ENCODE results near the gene AKT1S1.

Gene AKT1S1

DNA sequence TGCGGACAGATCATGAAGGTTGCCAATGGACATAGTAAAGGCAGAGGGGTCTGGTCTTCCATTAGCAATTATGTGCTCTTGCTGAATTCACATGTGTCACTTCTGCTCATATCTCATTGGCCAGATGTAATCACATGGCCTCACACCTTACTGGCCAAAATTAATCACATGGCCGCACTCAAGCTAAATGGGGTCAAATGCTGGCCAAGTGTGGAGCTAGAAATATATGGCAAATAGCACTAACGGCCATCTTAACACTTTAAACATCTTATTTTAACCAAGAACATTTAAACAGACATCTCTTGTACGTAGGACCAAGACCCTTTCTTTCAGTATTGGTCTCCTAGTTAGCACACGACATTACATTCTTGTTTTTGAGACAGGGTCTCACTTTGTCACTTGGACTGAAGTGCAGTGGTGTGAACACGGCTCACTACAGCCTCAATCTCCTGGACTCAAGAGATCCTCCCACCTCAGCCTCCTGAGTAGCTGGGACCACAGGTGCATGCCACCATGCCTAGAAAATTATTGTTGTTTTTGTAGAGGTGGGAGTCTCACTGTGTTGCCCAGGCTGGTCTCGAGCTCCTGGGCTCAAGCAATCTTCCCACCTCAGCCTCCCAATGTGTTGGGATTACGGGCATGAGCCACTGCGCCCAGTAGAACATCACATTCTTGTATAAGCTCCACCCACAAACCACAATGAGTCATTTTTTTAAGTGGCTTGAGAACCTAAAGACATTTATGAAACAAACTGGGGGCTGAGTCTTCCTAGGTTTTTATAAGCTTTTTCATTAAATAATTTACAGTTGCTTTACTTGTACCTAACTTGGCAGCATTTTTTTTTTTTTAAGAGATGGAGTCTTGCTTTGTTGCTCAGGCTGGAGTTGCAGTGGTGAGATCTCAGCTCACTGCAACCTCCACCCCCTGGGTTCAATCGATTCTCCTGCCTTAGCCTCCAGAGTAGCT is 29.1 kb downstream of the AKT1S1 start:
- H3K9me3 ChIP-seq (ENCODE audit: control extremely low read depth in 1 of 5, control insufficient read depth in 4 of 5, insufficient read depth in 2 of 5, low read depth in 1 of 5, low read length in 4 of 5) = peaks cover 0 to 6% (median 0%) of the 10 kb centered on the region in 5 experiments
- peak; percentile 70 to 90 (median 85) for DNase-seq
- ChIA-PET POLR2A (no interaction called here), CTCF (interaction anchor here (0.6 to 1.6 kb wide), 6 partner anchors 12 to 84 kb away, joined by 3 to 5 read pairs (median 3); no protein-coding TSS in a partner anchor)
- H3K4me3 ChIP-seq (ENCODE audit: control insufficient read depth in 1 of 7, extremely low read depth in 1 of 7, insufficient read depth in 4 of 7, low read depth in 2 of 7, low read length in 6 of 7) = no peak overlapping the region
- no peaks in the 10 kb centered on the region for H3K27me3 ChIP-seq (replicated peaks in 2 of 5; ENCODE audit: control insufficient read depth in 4 of 5, insufficient read depth in 5 of 5, low read length in 4 of 5)
- 81% methylated on average over 8 of the region's 10 CpGs for WGBS (ENCODE audit: insufficient coverage)
- H3K4me1 ChIP-seq (ENCODE audit: control extremely low read depth in 1 of 4, control insufficient read depth in 4 of 4, insufficient read depth in 4 of 4, low read length in 3 of 4) = peaks cover 7 to 34% (median 29%) of the 10 kb centered on the region in 4 experiments
- H3K27ac ChIP-seq (ENCODE audit: insufficient read depth in 1 of 2, low read depth in 1 of 2, low read length in 2 of 2, poor library complexity in 1 of 2, severe bottlenecking in 2 of 2) = no peak overlapping the region
- H3K36me3 ChIP-seq (ENCODE audit: control insufficient read depth in 4 of 4, insufficient read depth in 4 of 4, low read length in 3 of 4) = no peaks in the 10 kb centered on the region

DNA sequence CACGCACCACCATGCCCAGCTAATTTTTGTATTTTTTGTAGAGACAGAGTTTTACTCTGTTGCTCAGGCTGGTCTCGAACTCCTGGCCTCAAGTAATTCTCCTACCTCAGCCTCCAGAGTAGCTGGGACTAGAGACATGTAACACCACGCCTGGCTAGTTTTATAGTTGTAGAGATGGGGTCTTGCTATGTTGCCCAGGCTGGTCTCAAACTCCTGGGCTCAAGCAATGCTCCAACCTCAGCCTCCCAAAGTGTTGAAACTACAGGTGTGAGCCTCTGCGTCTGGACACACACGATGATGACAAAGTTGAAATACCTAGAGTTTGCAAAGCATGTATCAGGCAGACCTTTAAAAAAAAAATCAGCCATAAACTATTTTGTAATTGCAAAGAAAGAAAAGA is 30.7 kb downstream of the AKT1S1 start:
- ChIA-PET POLR2A (no interaction called here), CTCF (interaction anchor here (1.1 kb wide), 1 partner anchor 19 kb away, joined by 3 read pairs; no protein-coding TSS in a partner anchor)
- Histone ChIP-seq H3K4me3 (ENCODE audit: control insufficient read depth in 1 of 7, extremely low read depth in 1 of 7, insufficient read depth in 4 of 7, low read depth in 2 of 7, low read length in 6 of 7) (no peak overlapping the region), H3K36me3 (ENCODE audit: control insufficient read depth in 4 of 4, insufficient read depth in 4 of 4, low read length in 3 of 4) (no peaks in the 10 kb centered on the region), H3K27ac (ENCODE audit: insufficient read depth in 1 of 2, low read depth in 1 of 2, low read length in 2 of 2, poor library complexity in 1 of 2, severe bottlenecking in 2 of 2) (no peak overlapping the region), H3K9me3 (ENCODE audit: control extremely low read depth in 1 of 5, control insufficient read depth in 4 of 5, insufficient read depth in 2 of 5, low read depth in 1 of 5, low read length in 4 of 5) (peaks cover 0 to 6% (median 0%) of the 10 kb centered on the region in 5 experiments), H3K4me1 (ENCODE audit: control extremely low read depth in 1 of 4, control insufficient read depth in 4 of 4, insufficient read depth in 4 of 4, low read length in 3 of 4) (peaks cover 3 to 23% (median 18%) of the 10 kb centered on the region in 4 experiments), H3K27me3 (replicated peaks in 2 of 5; ENCODE audit: control insufficient read depth in 4 of 5, insufficient read depth in 5 of 5, low read length in 4 of 5) (no peaks in the 10 kb centered on the region)
- no peak for DNase-seq
- WGBS (ENCODE audit: insufficient coverage) = 84% methylated on average over 2 of the region's 5 CpGs

DNA sequence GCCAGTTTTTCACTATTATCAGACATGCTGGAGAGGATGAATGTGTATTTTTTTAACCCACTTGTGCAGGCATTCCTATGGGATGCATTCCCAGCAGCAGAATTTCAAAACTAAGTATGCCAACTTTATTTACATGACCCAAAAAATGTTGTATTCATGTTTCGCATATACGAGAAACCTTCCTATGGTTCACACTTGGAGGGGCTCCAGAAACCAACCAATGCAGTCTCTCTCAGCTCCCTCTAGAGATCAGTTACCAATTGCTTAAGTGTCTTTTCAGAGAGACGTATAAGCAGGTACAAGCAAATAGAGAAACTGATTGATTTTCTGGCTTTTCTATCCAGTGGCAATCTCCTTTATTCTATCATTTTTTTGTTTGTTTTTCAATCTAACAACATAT is 31.7 kb downstream of the AKT1S1 start:
- Histone ChIP-seq H3K4me3 (ENCODE audit: control insufficient read depth in 1 of 7, extremely low read depth in 1 of 7, insufficient read depth in 4 of 7, low read depth in 2 of 7, low read length in 6 of 7) (no peak overlapping the region), H3K36me3 (ENCODE audit: control insufficient read depth in 4 of 4, insufficient read depth in 4 of 4, low read length in 3 of 4) (peaks cover 0 to 7% (median 7%) of the 10 kb centered on the region in 4 experiments), H3K4me1 (ENCODE audit: control extremely low read depth in 1 of 4, control insufficient read depth in 4 of 4, insufficient read depth in 4 of 4, low read length in 3 of 4) (peaks cover 3 to 21% (median 16%) of the 10 kb centered on the region in 4 experiments), H3K9me3 (ENCODE audit: control extremely low read depth in 1 of 5, control insufficient read depth in 4 of 5, insufficient read depth in 2 of 5, low read depth in 1 of 5, low read length in 4 of 5) (peaks cover 0 to 6% (median 0%) of the 10 kb centered on the region in 5 experiments), H3K27me3 (replicated peaks in 2 of 5; ENCODE audit: control insufficient read depth in 4 of 5, insufficient read depth in 5 of 5, low read length in 4 of 5) (no peaks in the 10 kb centered on the region), H3K27ac (ENCODE audit: insufficient read depth in 1 of 2, low read depth in 1 of 2, low read length in 2 of 2, poor library complexity in 1 of 2, severe bottlenecking in 2 of 2) (no peak overlapping the region)
- WGBS (ENCODE audit: insufficient coverage) = 86% methylated on average over 3 of the region's 3 CpGs
- CTCF ChIA-PET = interaction anchor here (1.4 kb wide), 1 partner anchor 35 kb away, joined by 3 read pairs; no protein-coding TSS in a partner anchor
- DNase-seq = no peak
- POLR2A ChIA-PET = no interaction called here

DNA sequence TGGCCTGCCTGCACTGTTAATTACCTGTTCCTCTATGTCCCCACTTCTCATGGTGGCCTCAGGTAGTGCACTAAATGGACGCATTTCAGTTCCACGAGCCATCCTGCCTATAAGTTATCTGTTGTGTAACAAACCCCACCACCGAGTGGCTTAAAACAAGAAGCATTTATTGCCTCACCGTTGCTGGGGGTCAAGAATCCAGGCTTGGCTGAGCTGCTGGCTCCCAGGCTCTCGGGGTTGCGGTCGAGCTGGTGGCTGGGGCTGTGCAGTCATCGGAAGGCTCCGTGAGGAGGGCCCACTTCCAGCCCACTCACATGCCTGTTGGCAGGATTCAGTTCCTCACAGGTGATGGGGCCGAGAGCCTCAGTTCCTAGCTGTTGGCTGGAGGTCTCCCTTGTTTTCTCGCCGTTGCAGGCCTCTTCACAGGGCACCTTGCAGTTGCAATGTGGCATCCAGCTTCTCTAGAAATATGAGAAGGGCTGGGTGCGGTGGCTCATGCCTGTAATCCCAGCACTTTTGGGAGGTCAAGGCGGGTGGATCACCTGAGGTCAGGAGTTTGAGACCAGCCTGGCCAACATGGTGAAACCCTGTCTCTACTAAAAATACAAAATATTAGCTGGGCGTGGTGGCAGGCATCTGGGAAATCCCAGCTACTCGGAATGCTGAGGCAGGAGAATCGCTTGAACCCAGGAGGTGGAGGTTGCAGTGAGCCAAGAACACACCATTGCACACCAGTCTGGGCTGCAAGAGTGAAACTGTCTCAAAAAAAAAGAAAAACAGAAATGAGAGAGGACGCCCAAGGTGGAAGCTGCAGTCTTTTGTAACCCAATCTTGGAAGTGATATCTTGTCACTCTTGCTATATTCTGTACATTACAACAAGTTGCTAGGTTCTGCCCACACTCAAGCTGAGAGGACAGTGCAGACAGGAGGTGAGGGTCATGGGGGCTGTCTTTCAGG is 32.7 kb downstream of the AKT1S1 start:
- no peak for DNase-seq
- WGBS (ENCODE audit: insufficient coverage) = 94% methylated on average over 17 of the region's 18 CpGs
- peaks cover 0 to 6% (median 0%) of the 10 kb centered on the region in 5 experiments for H3K9me3 ChIP-seq (ENCODE audit: control extremely low read depth in 1 of 5, control insufficient read depth in 4 of 5, insufficient read depth in 2 of 5, low read depth in 1 of 5, low read length in 4 of 5)
- peaks cover 5 to 13% (median 11%) of the 10 kb centered on the region in 4 experiments for H3K36me3 ChIP-seq (ENCODE audit: control insufficient read depth in 4 of 4, insufficient read depth in 4 of 4, low read length in 3 of 4)
- no peak overlapping the region for H3K27ac ChIP-seq (ENCODE audit: insufficient read depth in 1 of 2, low read depth in 1 of 2, low read length in 2 of 2, poor library complexity in 1 of 2, severe bottlenecking in 2 of 2)
- no peaks in the 10 kb centered on the region for H3K27me3 ChIP-seq (replicated peaks in 2 of 5; ENCODE audit: control insufficient read depth in 4 of 5, insufficient read depth in 5 of 5, low read length in 4 of 5)
- H3K4me1 ChIP-seq (ENCODE audit: control extremely low read depth in 1 of 4, control insufficient read depth in 4 of 4, insufficient read depth in 4 of 4, low read length in 3 of 4) = peaks cover 3 to 14% (median 11%) of the 10 kb centered on the region in 4 experiments
- no peak overlapping the region for H3K4me3 ChIP-seq (ENCODE audit: control insufficient read depth in 1 of 7, extremely low read depth in 1 of 7, insufficient read depth in 4 of 7, low read depth in 2 of 7, low read length in 6 of 7)
- ChIA-PET POLR2A (no interaction called here), CTCF (interaction anchor here (1.2 to 1.4 kb wide), 3 partner anchors 25 to 34 kb away, joined by 3 to 4 read pairs (median 3); partner anchors contain the start of gene FUZ)

DNA sequence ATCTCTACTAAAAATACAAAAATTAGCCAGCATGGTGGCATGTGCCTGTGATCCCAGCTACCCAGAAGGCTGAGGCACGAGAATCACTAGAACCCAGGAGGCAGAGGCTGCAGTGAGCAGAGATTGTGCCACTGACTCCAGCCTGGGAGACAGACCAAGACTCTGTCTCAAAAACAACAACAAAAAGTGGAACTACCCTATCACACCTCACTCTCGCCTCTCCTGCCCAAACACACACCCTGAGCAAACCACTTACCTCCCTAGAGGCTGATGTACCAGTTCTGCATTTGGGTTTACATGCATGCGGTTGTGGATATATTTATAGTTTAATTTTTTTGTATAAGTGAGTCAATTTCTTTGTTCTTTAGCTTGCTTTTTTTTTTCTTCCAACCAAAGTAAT is 33.9 kb downstream of the AKT1S1 start:
- peaks cover 0 to 5% (median 3%) of the 10 kb centered on the region in 4 experiments for H3K4me1 ChIP-seq (ENCODE audit: control extremely low read depth in 1 of 4, control insufficient read depth in 4 of 4, insufficient read depth in 4 of 4, low read length in 3 of 4)
- POLR2A ChIA-PET = interaction anchor here (1.0 kb wide), 1 partner anchor 26 kb away, joined by 4 read pairs; no protein-coding TSS in a partner anchor
- CTCF ChIA-PET = interaction anchor here (1.2 kb wide), 1 partner anchor 30 kb away, joined by 3 read pairs; the partner anchor contains the start of gene FUZ
- peaks cover 7 to 25% (median 21%) of the 10 kb centered on the region in 4 experiments for H3K36me3 ChIP-seq (ENCODE audit: control insufficient read depth in 4 of 4, insufficient read depth in 4 of 4, low read length in 3 of 4)
- no peak for DNase-seq
- WGBS (ENCODE audit: insufficient coverage) = 100% methylated on average over 1 of the region's 3 CpGs
- H3K9me3 ChIP-seq (ENCODE audit: control extremely low read depth in 1 of 5, control insufficient read depth in 4 of 5, insufficient read depth in 2 of 5, low read depth in 1 of 5, low read length in 4 of 5) = no peaks in the 10 kb centered on the region
- H3K4me3 ChIP-seq (ENCODE audit: control insufficient read depth in 1 of 7, extremely low read depth in 1 of 7, insufficient read depth in 4 of 7, low read depth in 2 of 7, low read length in 6 of 7) = no peak overlapping the region
- H3K27ac ChIP-seq (ENCODE audit: insufficient read depth in 1 of 2, low read depth in 1 of 2, low read length in 2 of 2, poor library complexity in 1 of 2, severe bottlenecking in 2 of 2) = no peak overlapping the region
- H3K27me3 ChIP-seq (replicated peaks in 2 of 5; ENCODE audit: control insufficient read depth in 4 of 5, insufficient read depth in 5 of 5, low read length in 4 of 5) = no peaks in the 10 kb centered on the region

DNA sequence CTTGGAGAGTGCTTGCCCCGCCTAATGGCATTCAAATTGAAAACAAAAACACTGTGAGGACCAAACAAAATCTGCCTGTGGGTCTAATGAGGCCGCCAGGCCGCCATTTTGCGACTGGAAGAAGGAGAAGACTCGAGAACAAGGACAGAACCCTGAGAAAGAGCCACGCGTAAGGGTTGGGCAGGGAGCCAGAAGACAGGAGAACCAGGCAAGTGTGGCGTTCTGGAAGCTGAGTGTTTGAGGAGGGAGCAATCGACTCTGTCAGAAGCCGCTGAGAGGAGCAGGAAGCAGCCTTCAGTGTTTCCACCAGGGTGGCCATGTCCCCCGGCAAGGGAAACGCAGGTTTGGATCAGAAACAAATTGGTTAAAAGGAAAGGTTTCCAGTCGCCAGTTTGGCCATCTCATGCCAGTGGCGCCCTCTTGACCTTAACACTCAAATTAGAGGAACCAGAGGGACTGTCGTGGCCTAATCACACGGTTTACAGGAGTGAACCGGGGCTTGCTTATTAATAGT is 36.4 kb downstream of the AKT1S1 start:
- H3K27me3 ChIP-seq (replicated peaks in 2 of 5; ENCODE audit: control insufficient read depth in 4 of 5, insufficient read depth in 5 of 5, low read length in 4 of 5) = no peaks in the 10 kb centered on the region
- H3K4me1 ChIP-seq (ENCODE audit: control extremely low read depth in 1 of 4, control insufficient read depth in 4 of 4, insufficient read depth in 4 of 4, low read length in 3 of 4) = no peaks in the 10 kb centered on the region
- WGBS (ENCODE audit: insufficient coverage) = 98% methylated on average over 12 of the region's 17 CpGs
- DNase-seq = no peak
- H3K4me3 ChIP-seq (ENCODE audit: control insufficient read depth in 1 of 7, extremely low read depth in 1 of 7, insufficient read depth in 4 of 7, low read depth in 2 of 7, low read length in 6 of 7) = no peak overlapping the region
- peaks cover 14 to 48% (median 39%) of the 10 kb centered on the region in 4 experiments for H3K36me3 ChIP-seq (ENCODE audit: control insufficient read depth in 4 of 4, insufficient read depth in 4 of 4, low read length in 3 of 4)
- H3K27ac ChIP-seq (ENCODE audit: insufficient read depth in 1 of 2, low read depth in 1 of 2, low read length in 2 of 2, poor library complexity in 1 of 2, severe bottlenecking in 2 of 2) = no peak overlapping the region
- no peaks in the 10 kb centered on the region for H3K9me3 ChIP-seq (ENCODE audit: control extremely low read depth in 1 of 5, control insufficient read depth in 4 of 5, insufficient read depth in 2 of 5, low read depth in 1 of 5, low read length in 4 of 5)
- POLR2A ChIA-PET = interaction anchor here (0.6 kb wide), 1 partner anchor 27 kb away, joined by 3 read pairs; the partner anchor contains the start of gene PNKP
- CTCF ChIA-PET = no interaction called here
